ENCODE measurements around the gene SELENBP1. TPM values are rescaled to one million over a fixed set of nuclear protein-coding genes. Genes with fewer than 3 reads are reported as not detected.
"Not testable (repeated sequence)": the region's sequence is repeated elsewhere in the genome, so short reads cannot be mapped to it uniquely, and the experiment has no call there.

SELENBP1 gene
- total RNA-seq, 2 donors from 2014 or later = 41.7 to 43.6 TPM

DNA sequence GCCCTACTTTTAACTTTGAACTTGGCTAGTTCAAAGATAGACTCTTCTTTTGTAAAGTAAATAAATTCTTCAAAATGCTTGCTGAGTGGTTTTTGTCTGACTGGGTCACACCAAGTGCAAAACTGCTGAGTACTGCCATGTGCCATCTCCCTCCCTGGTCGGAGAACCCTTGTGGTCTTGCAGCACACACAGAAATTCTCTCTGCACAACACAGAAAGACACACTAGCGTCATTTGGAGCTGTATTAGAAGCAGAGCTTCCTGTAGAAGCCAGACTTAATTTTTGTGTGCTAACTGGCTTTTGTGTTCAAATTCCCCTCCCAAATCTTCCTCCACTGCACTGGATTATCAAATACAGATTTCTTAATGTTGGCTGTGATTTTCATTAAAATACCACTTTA, 29.4 kb upstream of the SELENBP1 start:
- Histone ChIP-seq H3K4me1 (peaks cover 0 to 15% of the 10 kb centered on the region in 2 donors), H3K27ac (no peak overlapping the region), H3K27me3 (no peaks in the 10 kb centered on the region), H3K36me3 (peaks cover 57% of the 10 kb centered on the region), H3K9me3 (no peaks in the 10 kb centered on the region), H3K4me3 (no peak overlapping the region)
- DNase-seq (ENCODE audit: low spot score) = no peak
- TF ChIP-seq, protein P1, sequence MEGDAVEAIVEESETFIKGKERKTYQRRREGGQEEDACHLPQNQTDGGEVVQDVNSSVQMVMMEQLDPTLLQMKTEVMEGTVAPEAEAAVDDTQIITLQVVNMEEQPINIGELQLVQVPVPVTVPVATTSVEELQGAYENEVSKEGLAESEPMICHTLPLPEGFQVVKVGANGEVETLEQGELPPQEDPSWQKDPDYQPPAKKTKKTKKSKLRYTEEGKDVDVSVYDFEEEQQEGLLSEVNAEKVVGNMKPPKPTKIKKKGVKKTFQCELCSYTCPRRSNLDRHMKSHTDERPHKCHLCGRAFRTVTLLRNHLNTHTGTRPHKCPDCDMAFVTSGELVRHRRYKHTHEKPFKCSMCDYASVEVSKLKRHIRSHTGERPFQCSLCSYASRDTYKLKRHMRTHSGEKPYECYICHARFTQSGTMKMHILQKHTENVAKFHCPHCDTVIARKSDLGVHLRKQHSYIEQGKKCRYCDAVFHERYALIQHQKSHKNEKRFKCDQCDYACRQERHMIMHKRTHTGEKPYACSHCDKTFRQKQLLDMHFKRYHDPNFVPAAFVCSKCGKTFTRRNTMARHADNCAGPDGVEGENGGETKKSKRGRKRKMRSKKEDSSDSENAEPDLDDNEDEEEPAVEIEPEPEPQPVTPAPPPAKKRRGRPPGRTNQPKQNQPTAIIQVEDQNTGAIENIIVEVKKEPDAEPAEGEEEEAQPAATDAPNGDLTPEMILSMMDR (IDR thresholded peaks at IDR 0.05) = no peak

DNA sequence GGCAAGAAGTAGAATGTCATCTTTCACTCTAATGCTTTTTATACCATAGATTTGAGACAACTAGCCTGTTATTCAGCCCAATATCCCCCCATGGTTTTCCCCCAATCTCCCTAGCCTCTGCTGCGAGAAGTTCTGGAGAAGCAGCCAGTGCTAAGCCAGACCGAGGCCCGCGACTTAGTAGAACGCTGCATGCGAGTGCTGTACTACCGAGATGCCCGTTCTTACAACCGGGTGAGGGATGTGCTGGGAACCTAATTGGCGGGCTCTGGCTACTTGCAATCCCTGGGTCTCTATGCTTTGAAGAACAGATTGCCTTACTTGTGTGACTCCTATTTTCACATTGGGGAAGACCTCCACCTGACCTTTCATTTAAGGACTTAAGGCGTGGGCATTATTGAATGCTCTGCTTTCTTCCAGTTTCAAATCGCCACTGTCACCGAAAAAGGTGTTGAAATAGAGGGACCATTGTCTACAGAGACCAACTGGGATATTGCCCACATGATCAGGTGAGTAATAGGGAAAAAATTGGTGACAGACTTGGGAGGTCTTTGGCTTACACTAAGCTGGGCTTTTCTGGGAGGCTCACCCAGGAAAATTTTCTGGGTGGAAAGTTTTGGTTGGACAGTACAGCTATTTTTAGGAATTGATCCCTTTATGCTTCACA, 28.8 kb upstream of the SELENBP1 start:
- H3K9me3 ChIP-seq = no peaks in the 10 kb centered on the region
- H3K4me3 ChIP-seq = no peak overlapping the region
- H3K27ac ChIP-seq = no peak overlapping the region
- peaks cover 51% of the 10 kb centered on the region for H3K36me3 ChIP-seq
- no peaks in the 10 kb centered on the region for H3K27me3 ChIP-seq
- peaks cover 0 to 15% of the 10 kb centered on the region in 2 donors for H3K4me1 ChIP-seq
- TF ChIP-seq, protein P1 (IDR thresholded peaks at IDR 0.05) = no peak
- no peak for DNase-seq (ENCODE audit: low spot score)

DNA sequence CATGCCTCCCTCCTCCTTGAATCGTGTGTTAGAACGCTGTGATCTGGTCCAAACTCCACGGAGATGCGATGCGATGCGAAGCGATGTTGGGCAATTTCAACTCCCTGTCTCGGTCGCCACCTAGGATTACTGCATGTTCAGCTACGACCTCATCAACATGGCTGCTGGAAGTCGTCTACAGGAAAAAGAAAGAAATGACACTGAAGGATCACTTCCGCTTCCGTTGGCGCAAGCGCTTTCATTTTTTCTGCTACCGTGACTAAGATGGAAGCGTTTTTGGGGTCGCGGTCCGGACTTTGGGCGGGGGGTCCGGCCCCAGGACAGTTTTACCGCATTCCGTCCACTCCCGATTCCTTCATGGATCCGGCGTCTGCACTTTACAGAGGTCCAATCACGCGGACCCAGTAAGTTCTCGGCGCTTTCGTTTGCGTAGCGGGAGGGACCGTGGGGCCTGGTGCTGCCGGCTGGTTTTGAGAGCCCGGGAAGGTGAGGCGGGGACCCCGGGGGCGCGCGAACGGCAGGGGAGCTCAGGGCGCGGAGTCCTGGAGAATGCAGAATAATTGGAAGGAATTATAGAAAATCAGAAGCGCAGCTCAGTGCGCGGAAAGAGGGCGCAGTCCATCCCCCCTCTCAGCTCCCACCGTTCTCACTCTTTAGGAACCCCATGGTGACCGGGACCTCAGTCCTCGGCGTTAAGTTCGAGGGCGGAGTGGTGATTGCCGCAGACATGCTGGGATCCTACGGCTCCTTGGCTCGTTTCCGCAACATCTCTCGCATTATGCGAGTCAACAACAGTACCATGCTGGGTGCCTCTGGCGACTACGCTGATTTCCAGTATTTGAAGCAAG, 27.0 kb upstream of the SELENBP1 start, which contains the start of gene PSMB4:
Gene PSMB4, plus strand, starts transcription at position 250 of the 848 bp plus-strand sequence. Its CDS starts 15 bp downstream, at position 265.
- peak within 1 kb of the TSS; percentile 87 to 91 for H3K27ac ChIP-seq
- no peaks in the 10 kb centered on the region for H3K27me3 ChIP-seq
- H3K4me3 ChIP-seq = peak within 1 kb of the TSS; percentile 84 to 89
- peaks cover 0 to 15% of the 10 kb centered on the region in 2 donors for H3K4me1 ChIP-seq
- TF ChIP-seq, protein P1 (IDR thresholded peaks at IDR 0.05) = peak in 1 of 2 donors; percentile 56
- H3K36me3 ChIP-seq = peaks cover 34% of the 10 kb centered on the region
- no peaks in the 10 kb centered on the region for H3K9me3 ChIP-seq
- DNase-seq (ENCODE audit: low spot score) = peak; percentile 93

DNA sequence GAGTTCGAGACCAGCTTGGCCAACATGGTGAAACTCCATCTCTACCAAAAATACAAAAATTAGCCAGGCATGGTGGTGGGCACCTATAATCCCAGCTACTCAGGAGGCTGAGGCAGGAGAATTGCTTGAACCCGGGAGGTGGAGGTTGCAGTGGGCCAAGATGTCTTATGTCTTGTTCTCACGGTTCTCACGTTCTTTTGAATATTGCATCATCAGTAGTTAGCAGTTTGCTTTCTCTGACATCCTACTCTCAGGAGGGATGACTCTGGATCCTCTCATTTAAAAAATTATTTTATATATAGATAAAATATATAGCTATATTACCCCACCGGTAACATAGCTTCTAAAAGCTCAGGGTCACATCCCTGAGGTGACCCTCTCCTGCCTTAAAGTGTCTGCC, 23.8 kb upstream of the SELENBP1 start:
- not testable (repeated sequence) for H3K27ac ChIP-seq; H3K4me3 ChIP-seq; H3K27me3 ChIP-seq; DNase-seq (ENCODE audit: low spot score); H3K36me3 ChIP-seq; H3K9me3 ChIP-seq
- H3K4me1 ChIP-seq = peaks cover 0 to 14% of the 10 kb centered on the region in 2 donors

DNA sequence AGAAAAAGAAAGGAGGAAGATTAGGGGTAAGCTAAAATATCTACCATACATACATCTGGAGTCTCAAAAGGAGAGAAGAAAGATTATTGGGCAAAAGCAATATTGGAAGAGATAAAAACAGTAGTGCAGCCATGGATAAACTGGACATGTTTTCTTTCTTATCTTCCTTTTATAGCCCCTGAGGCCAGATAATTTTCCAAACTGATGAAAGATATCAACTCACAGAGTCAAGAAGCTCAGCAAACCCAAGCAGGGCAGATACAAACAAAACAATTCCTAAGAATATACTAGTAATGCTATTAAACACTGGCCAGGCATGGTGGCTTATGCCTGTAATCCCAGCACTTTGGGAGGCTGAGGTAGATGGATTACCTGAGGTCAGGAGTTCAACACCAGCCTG, 21.1 kb upstream of the SELENBP1 start:
- Histone ChIP-seq H3K27ac (no peak overlapping the region), H3K36me3 (no peaks in the 10 kb centered on the region), H3K4me3 (no peak overlapping the region), H3K4me1 (no peaks in the 10 kb centered on the region), H3K27me3 (no peaks in the 10 kb centered on the region), H3K9me3 (no peaks in the 10 kb centered on the region)
- TF ChIP-seq, protein P1 (IDR thresholded peaks at IDR 0.05) = no peak
- DNase-seq (ENCODE audit: low spot score) = no peak

DNA sequence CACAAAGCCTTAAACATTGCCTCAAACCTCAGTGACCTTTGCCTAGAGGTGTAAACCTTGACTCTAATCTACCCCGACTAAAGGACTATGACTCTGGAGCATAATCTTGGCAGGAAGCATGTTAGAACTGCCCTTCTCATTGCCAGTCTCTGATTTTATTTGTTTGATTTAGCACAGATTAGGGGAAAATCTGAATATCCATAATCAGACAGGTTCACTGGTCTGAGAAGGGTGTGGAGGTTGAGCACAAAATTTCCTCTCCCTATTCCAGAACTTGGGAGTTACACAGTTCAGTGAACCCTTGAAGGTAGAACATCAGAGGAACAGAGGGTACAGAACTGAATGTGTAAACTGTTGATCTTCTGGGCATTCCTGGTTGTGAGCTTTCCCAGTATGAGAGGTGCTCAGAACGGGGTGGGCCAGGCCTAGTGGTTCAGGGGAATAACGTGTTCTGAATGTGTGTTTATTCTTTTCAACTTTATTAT, 18.6 kb upstream of the SELENBP1 start:
- no peak for DNase-seq (ENCODE audit: low spot score)
- Histone ChIP-seq H3K27ac (no peak overlapping the region), H3K36me3 (no peaks in the 10 kb centered on the region), H3K4me3 (no peak overlapping the region), H3K4me1 (no peaks in the 10 kb centered on the region), H3K27me3 (no peaks in the 10 kb centered on the region), H3K9me3 (no peaks in the 10 kb centered on the region)
- TF ChIP-seq, protein P1 (IDR thresholded peaks at IDR 0.05) = no peak

DNA sequence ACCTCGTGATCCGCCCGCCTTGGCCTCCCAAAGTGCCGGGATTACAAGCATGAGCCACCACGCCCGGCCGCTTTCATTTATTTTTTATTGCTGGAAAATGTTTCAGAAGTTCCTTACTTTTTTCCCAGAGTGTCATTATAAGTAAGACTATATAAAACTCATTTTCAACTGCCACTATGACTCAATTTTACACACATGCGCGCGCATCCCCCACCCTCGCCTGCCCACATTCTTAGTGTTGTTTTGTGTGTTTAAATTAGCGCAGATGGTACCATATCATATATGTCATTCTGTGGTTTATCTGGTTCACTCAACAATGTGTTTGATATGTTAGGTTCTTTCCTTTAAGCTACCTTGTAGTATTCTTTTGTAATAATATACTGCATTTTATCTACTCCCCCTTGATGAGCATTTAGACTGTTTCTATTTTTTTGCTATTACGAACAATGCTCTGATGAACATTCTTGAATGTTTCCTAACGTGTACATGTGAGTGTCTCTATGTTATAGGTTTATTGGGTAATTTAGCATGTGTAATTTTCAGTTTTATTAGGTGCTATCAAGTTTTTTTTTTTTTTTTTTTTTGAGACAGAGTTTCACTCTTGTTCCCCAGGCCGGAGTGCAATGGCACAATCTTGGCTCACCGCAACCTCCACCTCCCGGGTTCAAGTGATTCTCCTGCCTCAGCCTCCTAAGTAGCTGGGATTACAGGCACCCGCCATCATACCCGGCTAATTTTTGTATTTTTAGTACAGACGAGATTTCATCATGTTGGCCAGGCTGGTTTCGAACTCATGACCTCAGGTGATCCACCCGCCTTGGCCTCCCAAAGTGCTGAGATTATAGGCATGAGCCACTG, 17.9 kb upstream of the SELENBP1 start:
- DNase-seq (ENCODE audit: low spot score); H3K9me3 ChIP-seq; H3K4me3 ChIP-seq; H3K36me3 ChIP-seq; H3K4me1 ChIP-seq; H3K27me3 ChIP-seq; H3K27ac ChIP-seq: not testable (repeated sequence)
